OCI-LY3 (cell line): Measurements from ENCODE around the gene MND1.

Source experiments
- H2AFZ ChIP-seq: fragments of 200-600, 300-600 bp; shearing (Covaris generic); 2 replicates; pipeline ENCODE4 v1.6.0; 2014; ENCODE audit warnings: antibody characterized with exemption, low read depth, low read length
- H3K27ac ChIP-seq: fragments of 200-600, 300-600 bp; sonication (generic); 2 replicates; pipeline ENCODE4 v1.5.1; 2014; ENCODE audit warnings: mild to moderate bottlenecking, low read length, moderate library complexity, mixed read lengths
- H3K27me3 ChIP-seq: fragments of 200-600, 300-600 bp; sonication (generic); 2 replicates; pipeline ENCODE4 v1.6.1; 2014; ENCODE audit warnings: low read depth, low read length, mixed read lengths
- H3K36me3 ChIP-seq: fragments of 200-600, 300-600 bp; sonication (generic); replicated peaks from 2 replicates; pipeline ENCODE3; 2014; ENCODE audit warnings: low read depth, low read length, mixed read lengths
- H3K4me1 ChIP-seq: fragments of 300-600, 200-600 bp; sonication (generic); 2 replicates; pipeline ENCODE4 v1.6.1; 2014; ENCODE audit warnings: low read length, mixed read lengths
- H3K4me2 ChIP-seq: fragments of 200-600, 300-600 bp; sonication (generic); 2 replicates; pipeline ENCODE4 v1.6.1; 2014; ENCODE audit warnings: low read length, mixed read lengths
- H3K4me3 ChIP-seq: fragments of 300-600, 200-600 bp; sonication (generic); 2 replicates; pipeline ENCODE4 v1.5.1; 2014; ENCODE audit warnings: antibody characterized with exemption, mild to moderate bottlenecking, low read length, moderate library complexity
- H3K79me2 ChIP-seq: fragments of 300-600, 200-600 bp; shearing (Covaris generic); 2 replicates; pipeline ENCODE4 v1.6.1; 2014; ENCODE audit warnings: mild to moderate bottlenecking, low read length, mixed read lengths
- H3K9ac ChIP-seq: fragments of 300-600, 200-600 bp; shearing (Covaris generic); 2 replicates; pipeline ENCODE4 v1.6.0; 2014; ENCODE audit warnings: mild to moderate bottlenecking, low read length, moderate library complexity
- H3K9me3 ChIP-seq: fragments of 200-600, 300-600 bp; shearing (Covaris generic); 2 replicates; pipeline ENCODE4 v1.6.1; 2014; ENCODE audit warnings: low read length, mixed read lengths; ENCODE audit not compliant: insufficient read depth
- H4K20me1 ChIP-seq: fragments of 200-600, 300-600 bp; sonication (generic); 2 replicates; pipeline ENCODE4 v1.6.1; 2016; ENCODE audit warnings: low read length, mixed read lengths; ENCODE audit not compliant: insufficient read depth
- CTCF ChIP-seq: fragments of 200-600, 300-600 bp; sonication (generic); IDR thresholded peaks from 2 replicates; pipeline ENCODE4 v1.5.1; 2014; ENCODE audit warnings: antibody characterized with exemption, low read length, low read depth
- EZH2phosphoT487 ChIP-seq: fragments of 200-600 bp; shearing (Covaris generic); IDR thresholded peaks from 2 replicates; pipeline ENCODE4 v1.6.1; 2018; ENCODE audit warnings: antibody characterized with exemption, mixed run types, low read depth

MND1 gene

GRCh38 chr4:153464068-153464467 is 119.6 kb downstream of the MND1 start:
- Histone ChIP-seq H3K27ac (no peak overlapping the region), H3K27me3 (no peaks in the 10 kb centered on the region), H3K36me3 (peaks cover 15% of the 10 kb centered on the region), H2AFZ (no peak overlapping the region), H3K9me3 (no peaks in the 10 kb centered on the region), H3K4me2 (no peak overlapping the region), H3K4me3 (no peak overlapping the region), H3K4me1 (peaks cover 20% of the 10 kb centered on the region), H3K9ac (no peak overlapping the region), H3K79me2 (peaks cover 27% of the 10 kb centered on the region), H4K20me1 (peaks cover 18% of the 10 kb centered on the region)
- TF ChIP-seq EZH2phosphoT487 (no peak), CTCF (no peak)
